SK-N-SH treated with all-trans-retinoic acid at 6 μM for 48 hours (cell line): ENCODE results near the gene GABBR2.

Experiments
- ATAC-seq: fragments of 200-7000 bp; cut with Tn5 transposase; 3 replicates; pipeline ENCODE4 v1.9.1; 2020; ENCODE audit warnings: mild to moderate bottlenecking, moderate library complexity
- ARNTL ChIP-seq: fragments of 450-650 bp; formaldehyde crosslinking; IDR thresholded peaks from 2 replicates; pipeline ENCODE4 v1.5.0; 2020; ENCODE audit warnings: low read depth, mild to moderate bottlenecking, moderate library complexity, borderline replicate concordance
- BACH2 ChIP-seq: fragments of 250-450 bp; sonication (Bioruptor Pico); IDR thresholded peaks from 2 replicates; pipeline ENCODE4 v1.9.0; 2021; ENCODE audit warnings: mild to moderate bottlenecking, borderline replicate concordance
- CREB5 ChIP-seq: fragments of 250-450 bp; sonication (Bioruptor Pico); IDR thresholded peaks from 2 replicates; pipeline ENCODE4 v1.5.1; 2020; ENCODE audit warnings: low read depth, mild to moderate bottlenecking, moderate library complexity
- CSDC2 ChIP-seq: fragments of 250-450 bp; sonication (Bioruptor Pico); IDR thresholded peaks from 2 replicates; pipeline ENCODE4 v1.5.0; 2020; ENCODE audit warnings: mild to moderate bottlenecking, moderate library complexity
- CSRNP3 ChIP-seq: fragments of 250-450 bp; sonication (Bioruptor Pico); IDR thresholded peaks from 2 replicates; pipeline ENCODE4 v1.5.1; 2021; ENCODE audit warnings: mild to moderate bottlenecking, moderate library complexity
- ESRRG ChIP-seq: fragments of 250-450 bp; sonication (Bioruptor Pico); IDR thresholded peaks from 2 replicates; pipeline ENCODE4 v1.6.1; 2021; ENCODE audit warnings: mild to moderate bottlenecking
- GLIS3 ChIP-seq: fragments of 250-450 bp; sonication (Bioruptor Pico); IDR thresholded peaks from 2 replicates; pipeline ENCODE4 v1.5.0; 2020; ENCODE audit warnings: mild to moderate bottlenecking, moderate library complexity
- ISL1 ChIP-seq: fragments of 250-450 bp; sonication (Bioruptor Pico); IDR thresholded peaks from 2 replicates; pipeline ENCODE4 v2.1.2; 2022; ENCODE audit warnings: mild to moderate bottlenecking, moderate library complexity
- OSR1 ChIP-seq: fragments of 250-450 bp; sonication (Bioruptor Pico); IDR thresholded peaks from 2 replicates; pipeline ENCODE4 v1.8.0; 2022; ENCODE audit warnings: moderate library complexity, mild to moderate bottlenecking, inconsistent platforms
- PATZ1 ChIP-seq: fragments of 250-450 bp; sonication (Bioruptor Pico); IDR thresholded peaks from 2 replicates; pipeline ENCODE4 v1.8.0; 2020; ENCODE audit warnings: mild to moderate bottlenecking, moderate library complexity, borderline replicate concordance
- POU6F1 ChIP-seq: fragments of 250-450 bp; sonication (Bioruptor Pico); IDR thresholded peaks from 2 replicates; pipeline ENCODE4 v1.8.0; 2021; ENCODE audit warnings: low read depth, mild to moderate bottlenecking, moderate library complexity, borderline replicate concordance
- PPARA ChIP-seq: fragments of 250-450 bp; sonication (Bioruptor Pico); IDR thresholded peaks from 2 replicates; pipeline ENCODE4 v1.5.0; 2020; ENCODE audit warnings: mild to moderate bottlenecking, borderline replicate concordance
- RARB ChIP-seq: fragments of 250-450 bp; sonication (Bioruptor Pico); IDR thresholded peaks from 2 replicates; pipeline ENCODE4 v1.8.0; 2021; ENCODE audit warnings: mild to moderate bottlenecking, moderate library complexity
- TCF4 ChIP-seq: fragments of 250-450 bp; sonication (Bioruptor Pico); IDR thresholded peaks from 2 replicates; pipeline ENCODE4 v1.8.0; 2021; ENCODE audit warnings: mild to moderate bottlenecking, moderate library complexity, borderline replicate concordance
- TOX ChIP-seq: fragments of 250-450 bp; sonication (Bioruptor Pico); IDR thresholded peaks from 2 replicates; pipeline ENCODE4 v1.8.0; 2021; ENCODE audit warnings: mild to moderate bottlenecking, moderate library complexity, borderline replicate concordance
- ZC3H10 ChIP-seq: fragments of 250-450 bp; sonication (Bioruptor Pico); IDR thresholded peaks from 2 replicates; pipeline ENCODE4 v1.5.1; 2021; ENCODE audit warnings: mild to moderate bottlenecking, moderate library complexity
- ZFP3 ChIP-seq: fragments of 250-450 bp; sonication (Bioruptor Pico); IDR thresholded peaks from 2 replicates; pipeline ENCODE4 v1.5.0; 2020; ENCODE audit warnings: mild to moderate bottlenecking, moderate library complexity
- ZFP30 ChIP-seq: fragments of 450-650 bp; formaldehyde crosslinking; IDR thresholded peaks from 2 replicates; pipeline ENCODE4 v1.5.0; 2022; ENCODE audit warnings: mild to moderate bottlenecking, moderate library complexity
- ZNF565 ChIP-seq: fragments of 450-650 bp; formaldehyde crosslinking; conservative IDR thresholded peaks from 2 replicates; pipeline ENCODE4 v1.5.0; 2020; ENCODE audit warnings: low read depth, mild to moderate bottlenecking, moderate library complexity
- ZNF70 ChIP-seq: fragments of 450-650 bp; formaldehyde crosslinking; IDR thresholded peaks from 2 replicates; pipeline ENCODE4 v1.5.0; 2020; ENCODE audit warnings: mild to moderate bottlenecking, moderate library complexity

GABBR2 gene

DNA sequence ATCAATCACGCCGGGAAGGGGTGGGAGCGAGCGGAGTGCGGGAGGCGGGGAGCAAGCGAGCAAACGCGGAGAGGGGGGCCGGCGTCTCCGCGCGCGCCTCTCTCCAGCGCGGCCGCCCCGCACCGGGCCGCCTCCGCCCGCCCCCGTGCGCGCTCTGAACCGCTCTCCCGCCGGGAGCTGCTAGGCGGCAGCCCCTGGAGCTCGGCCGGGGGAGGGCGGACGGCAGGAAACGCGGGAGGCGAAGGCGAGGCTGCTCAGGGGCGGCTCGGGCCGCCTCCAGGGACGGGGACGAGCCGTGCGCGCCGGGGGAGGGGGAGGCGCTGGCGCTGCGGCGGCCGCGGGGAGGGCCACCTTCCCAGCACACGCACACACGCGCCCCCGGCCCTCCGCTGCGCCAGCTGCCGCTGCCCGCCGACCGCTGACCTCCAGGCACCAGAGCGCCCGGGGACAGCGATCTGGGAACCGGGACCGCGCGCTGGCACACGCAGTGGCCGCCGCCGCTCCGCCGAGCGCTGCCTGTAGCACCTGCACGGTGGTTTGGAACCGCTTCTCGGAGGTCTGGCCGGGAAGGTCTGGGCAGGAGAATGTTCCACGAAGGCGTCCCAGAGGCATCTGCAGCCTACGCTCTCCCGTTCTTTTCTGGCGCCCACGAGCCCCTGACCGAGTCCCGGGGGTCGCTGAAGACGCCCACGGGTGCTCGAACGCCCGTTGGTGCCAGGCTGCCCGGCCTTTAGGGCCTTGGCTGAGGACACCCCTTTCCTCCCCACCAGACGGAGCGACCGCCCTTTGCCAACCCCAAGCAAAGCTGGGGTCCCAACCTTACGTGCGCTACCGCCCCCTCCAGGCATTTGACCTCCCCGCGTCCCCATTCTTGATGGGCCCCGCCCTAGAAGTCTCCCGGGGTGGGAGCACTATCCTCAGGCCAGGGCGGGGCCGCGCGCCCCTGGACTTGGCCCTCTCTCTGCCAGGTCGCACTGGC is at the start of gene GABBR2:
TSS of gene GABBR2 (minus strand) at position 3 of the 979 bp plus-strand sequence. CDS start 198 bp downstream, outside the sequence.
- TF ChIP-seq ZFP3 (CRISPR knock-in tag) (no peak), ZNF70 (CRISPR knock-in tag) (no peak), POU6F1 (CRISPR knock-in tag) (no peak), ZC3H10 (no peak), CSRNP3 (CRISPR knock-in tag) (no peak), ZNF565 (CRISPR knock-in tag) (no peak), ESRRG (CRISPR knock-in tag) (no peak), OSR1 (no peak), PATZ1 (CRISPR knock-in tag) (no peak), RARB (no peak)
- TF ChIP-seq, all 23 proteins: peak for 0
- ATAC-seq = no peak

- TF ChIP-seq CSRNP3 (CRISPR knock-in tag) (no peak), GLIS3 (CRISPR knock-in tag) (no peak), TOX (no peak), CREB5 (CRISPR knock-in tag) (no peak), ZC3H10 (no peak), CSDC2 (no peak), ZFP30 (CRISPR knock-in tag) (no peak), TCF4 (CRISPR knock-in tag) (no peak), RARB (no peak), OSR1 (no peak), ARNTL (CRISPR knock-in tag) (no peak), ISL1 (CRISPR knock-in tag) (no peak), ZNF70 (CRISPR knock-in tag) (no peak), PPARA (CRISPR knock-in tag) (no peak), BACH2 (CRISPR knock-in tag) (no peak)
- ATAC-seq = no peak
Measured at GRCh38 chr9:98755006-98755618, 46.4 kb upstream of the GABBR2 start.

DNA sequence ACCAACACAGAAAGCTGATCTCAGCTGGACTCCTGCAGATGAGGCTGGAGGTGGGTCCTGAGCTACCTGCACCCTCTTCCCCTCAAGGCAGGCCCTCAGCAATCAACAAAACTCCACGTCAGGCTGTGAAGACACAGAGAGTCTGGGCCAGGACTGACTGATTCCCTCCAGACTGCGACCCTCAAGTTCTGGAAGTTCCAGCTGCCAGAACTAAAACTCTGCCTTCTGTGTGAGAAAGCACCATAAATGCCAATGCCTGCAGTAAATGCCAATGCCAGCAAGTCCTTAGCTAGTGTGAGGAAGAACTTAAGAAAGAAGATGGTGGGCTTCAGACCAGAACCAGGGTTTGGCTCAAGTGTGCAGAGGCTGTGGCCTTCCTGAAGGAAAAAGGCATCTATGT is 42.5 kb upstream of the GABBR2 start:
- ATAC-seq = no peak
- no peak for TF ChIP-seq CSRNP3 (CRISPR knock-in tag)
- no peak for TF ChIP-seq CREB5 (CRISPR knock-in tag)
- no peak for TF ChIP-seq TCF4 (CRISPR knock-in tag)
- TF ChIP-seq, all 23 proteins: peak for 0
